Heart left ventricle (tissue), 13 donors: ENCODE results near the gene CMIP.

ENCODE experiments used
- CTCF ChIP-seq, 12 donors: fragments of 200-600 bp; sonication (generic) in 4 of 12; IDR thresholded peaks; one replicate each; pipeline versions ENCODE4 v1.5.0 to v1.8.0; 2018 to 2022; ENCODE audit warnings: antibody characterized with exemption in 12 of 12, mild to moderate bottlenecking in 5 of 12
- POLR2A ChIP-seq, 2 donors: fragments of 450-650 bp; IDR thresholded peaks; one replicate each; pipeline ENCODE4 v1.6.1; 2017; ENCODE audit warnings: antibody characterized with exemption in 2 of 2, mild to moderate bottlenecking in 2 of 2, moderate library complexity in 2 of 2
- donor health status: ischemic (EF 13 %, LVEDD 7.1; RV severe dilation, severe dysfunction).
- donor health status: DM: no; HTN: yes; CAD: no.
- donor health status: DM: no; HTN: no; CAD: no.
- donor health status: ischemic (EF 25% LVEDD 6.9; RV normal size, moderate dysfunction).
- donor health status: ischemic (EF 25% LVEDD 5.7; RV mildly dilated, moderate dysfunction).
- donor health status: ischemic (EF 35%, LVEDD 5.7; RV mildly dilated, moderate dysfunction).
- donor health status: nonischemic (EF 11% LVEDD 7.7; RV severe dilation, severe dysfunction).
- donor health status: DM: yes; HTN: yes; CAD: no.
- donor health status: PGD.
- donor health status: ischemic (EF 29% LVEDD 5.4; RV normal size, mild dysfunction).
- donor health status: nonischemic (EF 23%, LVEDD 6.1; RV moderate dilation, normal function).

- no peak for TF ChIP-seq POLR2A (IDR thresholded peaks at IDR 0.05)
- TF ChIP-seq CTCF (IDR thresholded peaks at IDR 0.05) = no peak
These were observed 47.7 kb downstream of the CMIP start for GRCh38 chr16:81492311-81492761.
